SK-N-MC (cell line): ENCODE results near the gene ASPDH.

ENCODE experiments used
- DNase-seq: peaks from one replicate; pipeline ENCODE4 v3.0.0-alpha.2; 2011; ENCODE audit warnings: low read depth, low spot score
- H3K27ac ChIP-seq: fragments of 200-600 bp; sonication (generic); 2 replicates; pipeline ENCODE4 v1.5.1; 2016; ENCODE audit warnings: mixed run types
- H3K36me3 ChIP-seq: fragments of 200-600 bp; sonication (generic); 2 replicates; pipeline ENCODE4 v1.6.1; 2017; ENCODE audit warnings: antibody characterized with exemption, low read length, mixed read lengths; ENCODE audit not compliant: insufficient read depth
- H3K4me3 ChIP-seq: fragments of 200-600 bp; sonication (generic); 2 replicates; pipeline ENCODE4 v1.5.1; 2016
- H3K9ac ChIP-seq: fragments of 200-600 bp; sonication (generic); 2 replicates; pipeline ENCODE4 v1.8.0; 2017; ENCODE audit warnings: mixed run types, mixed read lengths; ENCODE audit not compliant: insufficient read length
- H3K9me3 ChIP-seq: fragments of 200-600 bp; sonication (generic); 2 replicates; pipeline ENCODE4 v1.6.1; 2017; ENCODE audit warnings: low read depth, mild to moderate bottlenecking, antibody characterized with exemption, low read length, moderate library complexity, mixed read lengths
- EZH2 ChIP-seq: fragments of 200-600 bp; sonication (generic); IDR thresholded peaks from one replicate; pipeline ENCODE4 v1.6.1; 2017; ENCODE audit warnings: antibody characterized with exemption
- FOXP2 ChIP-seq: optimal IDR thresholded peaks from 2 replicates; pipeline ENCODE3; 2011; ENCODE audit warnings: mild to moderate bottlenecking, moderate library complexity; ENCODE audit not compliant: insufficient read depth; ENCODE audit errors: extremely low read length, control extremely low read depth
- POLR2AphosphoS5 ChIP-seq: IDR thresholded peaks from 2 replicates; pipeline ENCODE4 v1.6.1; 2012; ENCODE audit warnings: mild to moderate bottlenecking, low read depth, low read length, borderline replicate concordance

The ASPDH gene

GRCh38 chr19:50498219-50499056, 15.3 kb downstream of the ASPDH start:
- H3K36me3 ChIP-seq = no peaks in the 10 kb centered on the region
- H3K27ac ChIP-seq = no peak overlapping the region
- TF ChIP-seq EZH2 = no peak
- TF ChIP-seq POLR2AphosphoS5 = no peak
- no peak for TF ChIP-seq FOXP2
- no peak overlapping the region for H3K9ac ChIP-seq
- no peaks in the 10 kb centered on the region for H3K9me3 ChIP-seq
- no peak for DNase-seq
- H3K4me3 ChIP-seq = no peak overlapping the region

- no peaks in the 10 kb centered on the region for H3K9me3 ChIP-seq
- H3K36me3 ChIP-seq = no peaks in the 10 kb centered on the region
- no peak overlapping the region for H3K4me3 ChIP-seq
- H3K9ac ChIP-seq = no peak overlapping the region
- TF ChIP-seq POLR2AphosphoS5 = no peak
- TF ChIP-seq FOXP2 = no peak
- TF ChIP-seq EZH2 = no peak
- H3K27ac ChIP-seq = no peak overlapping the region
- no peak for DNase-seq
These were observed 16.7 kb downstream of the ASPDH start for GRCh38 chr19:50497022-50497405.

DNA sequence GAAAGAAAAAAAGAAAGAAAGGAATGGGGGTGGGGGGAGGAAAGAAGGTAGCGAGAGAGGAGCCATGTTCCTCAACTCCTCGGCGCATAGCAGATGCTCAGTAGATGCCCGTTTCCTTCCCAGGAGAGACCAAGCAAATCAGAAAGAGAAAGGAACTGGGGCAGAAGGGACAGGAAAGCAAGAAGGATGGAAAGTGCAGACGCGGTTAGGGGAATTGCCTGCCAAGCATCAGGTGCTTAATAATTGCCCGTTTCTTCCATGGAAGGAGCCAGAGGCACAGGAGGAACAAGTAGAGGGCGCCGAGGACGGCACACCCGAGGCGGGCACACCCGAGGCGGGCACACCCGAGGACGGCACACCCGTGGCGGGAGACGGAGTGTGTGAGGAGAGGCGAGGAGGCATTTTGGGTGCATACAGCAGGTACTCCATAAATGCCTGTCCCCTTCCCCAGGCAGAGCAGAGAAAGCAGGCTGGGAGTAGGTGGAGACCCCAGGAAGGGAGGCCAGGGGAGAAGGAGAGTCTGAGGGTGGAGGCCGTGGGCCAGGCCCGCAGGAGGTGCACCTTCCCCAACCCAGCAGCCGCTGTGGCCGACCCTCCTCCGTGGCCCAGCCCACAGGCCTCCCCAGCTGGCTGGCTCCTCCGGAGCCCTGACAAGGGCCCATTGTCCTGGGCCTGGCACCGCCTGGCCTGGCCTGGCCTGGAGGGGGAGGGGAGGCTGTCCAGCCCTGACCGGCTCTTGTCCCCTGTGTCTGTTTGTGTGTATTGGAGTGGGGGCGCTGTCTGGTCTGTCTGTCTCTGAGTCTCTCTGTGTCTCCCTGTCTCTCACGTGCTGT, 17.3 kb downstream of the ASPDH start:
- Histone ChIP-seq H3K27ac (no peak overlapping the region), H3K9me3 (no peaks in the 10 kb centered on the region), H3K36me3 (no peaks in the 10 kb centered on the region), H3K9ac (no peak overlapping the region), H3K4me3 (no peak overlapping the region)
- no peak for DNase-seq
- TF ChIP-seq POLR2AphosphoS5 (no peak), FOXP2 (no peak), EZH2 (no peak)

DNA sequence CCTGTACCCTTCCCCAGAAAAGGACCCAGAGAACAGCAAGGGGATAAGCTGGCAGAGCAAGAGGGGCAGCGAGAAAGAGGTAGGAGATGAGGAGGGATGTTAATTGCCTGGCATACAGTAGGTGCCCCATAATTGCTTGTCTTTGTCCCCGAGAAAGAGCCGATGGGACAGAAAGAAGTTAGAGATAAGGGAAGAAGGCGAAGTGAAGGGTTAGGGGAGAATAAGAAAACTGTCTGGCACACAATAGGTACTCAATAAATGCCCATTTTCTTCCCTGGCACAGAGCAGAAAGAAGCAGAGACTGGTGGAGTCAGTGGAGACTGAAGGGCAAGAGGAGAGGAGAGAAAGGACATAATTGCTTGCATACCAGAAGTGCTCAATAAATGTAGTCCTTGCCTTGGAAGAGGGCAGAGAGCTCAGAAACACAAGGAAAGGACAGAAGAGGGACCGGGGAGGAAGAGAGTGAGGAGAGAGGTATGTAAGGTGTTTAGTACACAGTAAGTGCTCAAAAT, 18.6 kb downstream of the ASPDH start:
- no peak for DNase-seq
- Histone ChIP-seq H3K36me3 (no peaks in the 10 kb centered on the region), H3K27ac (no peak overlapping the region), H3K9me3 (no peaks in the 10 kb centered on the region), H3K4me3 (no peak overlapping the region), H3K9ac (no peak overlapping the region)
- TF ChIP-seq EZH2 = no peak
- no peak for TF ChIP-seq FOXP2
- no peak for TF ChIP-seq POLR2AphosphoS5

DNA sequence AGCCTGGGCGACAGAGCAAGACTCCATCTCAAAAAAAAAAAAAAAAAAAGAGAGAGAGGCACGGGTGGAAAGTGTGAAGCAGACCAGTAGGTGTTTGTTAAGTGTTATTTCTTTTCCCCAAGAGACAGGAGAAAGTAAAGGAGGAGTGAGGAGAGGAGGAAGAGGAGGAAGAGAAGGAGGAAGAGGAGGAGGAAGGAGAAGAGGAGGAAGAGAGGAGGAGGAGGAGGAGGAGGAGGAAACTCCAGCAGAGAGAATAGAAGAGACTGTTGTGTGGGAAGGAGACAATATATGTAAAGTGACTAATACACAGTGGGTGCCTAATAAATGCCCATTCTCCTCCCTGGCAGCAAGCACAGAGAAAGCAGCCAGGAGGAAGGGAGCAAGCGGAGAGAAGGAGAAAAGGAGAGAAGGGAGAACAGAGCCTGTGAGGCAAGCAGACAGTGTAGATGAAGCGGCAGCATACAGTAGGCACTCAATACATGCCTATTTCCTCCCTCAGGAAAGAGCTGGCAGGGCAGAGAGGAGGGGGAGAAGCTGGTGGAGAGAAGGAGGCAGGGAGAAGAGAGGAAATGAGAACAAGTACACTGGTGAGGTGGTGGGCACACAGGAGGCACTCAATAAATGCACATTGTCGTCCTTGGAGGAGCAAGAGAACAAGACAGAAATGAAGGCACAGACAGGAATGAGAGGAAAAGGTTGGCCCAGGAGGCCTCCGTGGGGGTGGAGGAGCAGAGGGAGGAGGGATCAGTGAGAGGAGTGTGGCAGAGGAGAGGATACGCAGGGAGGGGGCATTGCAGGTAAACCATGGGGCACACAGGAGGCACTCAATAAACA, 19.3 kb downstream of the ASPDH start:
- Histone ChIP-seq H3K4me3 (no peak overlapping the region), H3K9ac (no peak overlapping the region), H3K36me3 (no peaks in the 10 kb centered on the region), H3K27ac (no peak overlapping the region), H3K9me3 (no peaks in the 10 kb centered on the region)
- TF ChIP-seq FOXP2 (no peak), EZH2 (no peak), POLR2AphosphoS5 (no peak)
- no peak for DNase-seq

DNA sequence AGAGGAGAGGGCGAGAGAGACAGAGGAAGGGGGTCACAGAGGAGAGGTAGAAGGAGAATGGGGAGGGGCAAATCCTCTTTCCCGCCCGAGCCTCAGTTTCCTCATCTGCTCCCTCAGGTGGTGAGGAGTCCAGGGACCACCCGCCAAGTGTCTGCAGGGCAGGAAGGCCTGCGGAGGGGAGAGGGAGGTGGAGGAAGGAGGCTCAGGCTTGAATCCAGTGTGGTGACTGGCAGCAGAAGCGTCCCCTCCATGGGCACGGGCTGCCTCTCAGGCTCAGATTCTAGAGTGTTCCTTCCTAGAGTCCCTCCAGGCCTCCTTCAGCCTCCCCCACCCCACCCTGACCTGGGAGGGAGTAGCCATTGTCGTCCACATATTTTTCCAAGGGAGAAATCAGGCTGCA, 20.5 kb downstream of the ASPDH start:
- Histone ChIP-seq H3K9me3 (no peaks in the 10 kb centered on the region), H3K4me3 (no peak overlapping the region), H3K36me3 (no peaks in the 10 kb centered on the region), H3K9ac (no peak overlapping the region), H3K27ac (no peak overlapping the region)
- DNase-seq = no peak
- TF ChIP-seq POLR2AphosphoS5 = no peak
- TF ChIP-seq FOXP2 = no peak
- no peak for TF ChIP-seq EZH2

GRCh38 chr19:50492303-50493052, 21.2 kb downstream of the ASPDH start:
- Histone ChIP-seq H3K9ac (no peak overlapping the region), H3K9me3 (no peaks in the 10 kb centered on the region), H3K36me3 (no peaks in the 10 kb centered on the region), H3K4me3 (no peak overlapping the region), H3K27ac (no peak overlapping the region)
- no peak for TF ChIP-seq EZH2
- TF ChIP-seq FOXP2 = no peak
- no peak for TF ChIP-seq POLR2AphosphoS5
- DNase-seq = no peak

DNA sequence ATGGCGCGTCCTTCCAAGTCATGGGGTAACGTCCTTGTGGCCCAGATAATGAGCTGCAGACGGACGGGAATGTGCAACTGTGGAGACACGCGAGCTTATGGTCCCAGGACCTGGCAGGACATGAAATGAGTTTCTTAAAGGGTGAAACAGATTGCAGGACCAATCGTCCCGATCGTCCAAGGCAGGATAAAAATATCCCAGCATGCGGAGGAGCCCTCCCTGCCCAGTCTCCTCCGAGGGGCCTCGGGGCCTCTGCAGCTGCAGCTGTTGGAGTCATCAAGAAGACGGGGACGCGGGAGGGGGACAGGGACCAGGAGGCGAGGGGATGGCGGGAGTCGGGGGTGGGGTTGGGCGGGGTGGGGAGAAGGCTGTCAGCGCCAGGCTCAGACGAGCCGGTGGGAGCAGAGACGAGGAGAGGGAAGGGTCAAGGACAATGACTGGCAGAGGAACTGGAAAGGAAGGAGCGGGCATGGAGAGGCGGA, 22.7 kb downstream of the ASPDH start:
- TF ChIP-seq POLR2AphosphoS5 (no peak), EZH2 (no peak), FOXP2 (no peak)
- H3K4me3 ChIP-seq = no peak overlapping the region
- H3K9me3 ChIP-seq = no peaks in the 10 kb centered on the region
- H3K36me3 ChIP-seq = no peaks in the 10 kb centered on the region
- H3K9ac ChIP-seq = no peak overlapping the region
- DNase-seq = no peak
- H3K27ac ChIP-seq = no peak overlapping the region
